Right kidney (tissue), 1 donor: ENCODE data around the gene EMCN.
"Not testable (repeated sequence)": the region's sequence is repeated elsewhere in the genome, so short reads cannot be mapped to it uniquely, and the experiment has no call there.

Source experiments
- DNase-seq: peaks from one replicate; pipeline ENCODE4 v3.0.0-alpha.2; 2016

The EMCN gene

GRCh38 chr4:100380401-100380800, 137.4 kb downstream of the EMCN start:
- not testable (repeated sequence) for DNase-seq

- no peak for DNase-seq
Observed at GRCh38 chr4:100379583-100380105, 138.2 kb downstream of the EMCN start.

GRCh38 chr4:100372432-100372831, 145.4 kb downstream of the EMCN start:
- no peak for DNase-seq

- no peak for DNase-seq
Observed at GRCh38 chr4:100369871-100370270, 148.0 kb downstream of the EMCN start.

- no peak for DNase-seq
Observed at GRCh38 chr4:100367451-100367850, 150.4 kb downstream of the EMCN start.

- DNase-seq, result no peak
Observed at GRCh38 chr4:100366213-100366612, 151.6 kb downstream of the EMCN start.

- no peak for DNase-seq
Observed at GRCh38 chr4:100362366-100362765, 155.5 kb downstream of the EMCN start.

GRCh38 chr4:100361336-100361735, 156.5 kb downstream of the EMCN start:
- DNase-seq, result no peak

GRCh38 chr4:100360211-100360610, 157.6 kb downstream of the EMCN start:
- DNase-seq, result no peak

GRCh38 chr4:100359441-100359840, 158.4 kb downstream of the EMCN start:
- no peak for DNase-seq

- DNase-seq, result no peak
Observed at GRCh38 chr4:100357542-100357941, 160.3 kb downstream of the EMCN start.

- no peak for DNase-seq
Observed at GRCh38 chr4:100356172-100356571, 161.7 kb downstream of the EMCN start.

- not testable (repeated sequence) for DNase-seq
Observed at GRCh38 chr4:100352352-100352751, 165.5 kb downstream of the EMCN start.

GRCh38 chr4:100348473-100348872, 169.3 kb downstream of the EMCN start:
- DNase-seq, result no peak

- no peak for DNase-seq
Observed at GRCh38 chr4:100347241-100347640, 170.6 kb downstream of the EMCN start.

- DNase-seq, result no peak
Observed at GRCh38 chr4:100345585-100345984, 172.2 kb downstream of the EMCN start.
